OCI-LY3 (cell line): Measurements from ENCODE around the gene GBP7.
"Not testable (repeated sequence)": the region's sequence is repeated elsewhere in the genome, so short reads cannot be mapped to it uniquely, and the experiment has no call there.

Source experiments
- H2AFZ ChIP-seq: fragments of 200-600, 300-600 bp; shearing (Covaris generic); 2 replicates; pipeline ENCODE4 v1.6.0; 2014; ENCODE audit warnings: antibody characterized with exemption, low read depth, low read length
- H3K27ac ChIP-seq: fragments of 200-600, 300-600 bp; sonication (generic); 2 replicates; pipeline ENCODE4 v1.5.1; 2014; ENCODE audit warnings: mild to moderate bottlenecking, low read length, moderate library complexity, mixed read lengths
- H3K27me3 ChIP-seq: fragments of 200-600, 300-600 bp; sonication (generic); 2 replicates; pipeline ENCODE4 v1.6.1; 2014; ENCODE audit warnings: low read depth, low read length, mixed read lengths
- H3K36me3 ChIP-seq: fragments of 200-600, 300-600 bp; sonication (generic); replicated peaks from 2 replicates; pipeline ENCODE3; 2014; ENCODE audit warnings: low read depth, low read length, mixed read lengths
- H3K4me1 ChIP-seq: fragments of 300-600, 200-600 bp; sonication (generic); 2 replicates; pipeline ENCODE4 v1.6.1; 2014; ENCODE audit warnings: low read length, mixed read lengths
- H3K4me2 ChIP-seq: fragments of 200-600, 300-600 bp; sonication (generic); 2 replicates; pipeline ENCODE4 v1.6.1; 2014; ENCODE audit warnings: low read length, mixed read lengths
- H3K4me3 ChIP-seq: fragments of 300-600, 200-600 bp; sonication (generic); 2 replicates; pipeline ENCODE4 v1.5.1; 2014; ENCODE audit warnings: antibody characterized with exemption, mild to moderate bottlenecking, low read length, moderate library complexity
- H3K79me2 ChIP-seq: fragments of 300-600, 200-600 bp; shearing (Covaris generic); 2 replicates; pipeline ENCODE4 v1.6.1; 2014; ENCODE audit warnings: mild to moderate bottlenecking, low read length, mixed read lengths
- H3K9ac ChIP-seq: fragments of 300-600, 200-600 bp; shearing (Covaris generic); 2 replicates; pipeline ENCODE4 v1.6.0; 2014; ENCODE audit warnings: mild to moderate bottlenecking, low read length, moderate library complexity
- H3K9me3 ChIP-seq: fragments of 200-600, 300-600 bp; shearing (Covaris generic); 2 replicates; pipeline ENCODE4 v1.6.1; 2014; ENCODE audit warnings: low read length, mixed read lengths; ENCODE audit not compliant: insufficient read depth
- H4K20me1 ChIP-seq: fragments of 200-600, 300-600 bp; sonication (generic); 2 replicates; pipeline ENCODE4 v1.6.1; 2016; ENCODE audit warnings: low read length, mixed read lengths; ENCODE audit not compliant: insufficient read depth
- CTCF ChIP-seq: fragments of 200-600, 300-600 bp; sonication (generic); IDR thresholded peaks from 2 replicates; pipeline ENCODE4 v1.5.1; 2014; ENCODE audit warnings: antibody characterized with exemption, low read length, low read depth
- EZH2phosphoT487 ChIP-seq: fragments of 200-600 bp; shearing (Covaris generic); IDR thresholded peaks from 2 replicates; pipeline ENCODE4 v1.6.1; 2018; ENCODE audit warnings: antibody characterized with exemption, mixed run types, low read depth

The GBP7 gene

GRCh38 chr1:89175601-89176256, at the start of gene GBP7:
Gene GBP7, minus strand, starts transcription at chr1:89176003. Its CDS starts 4,068 bp downstream, at chr1:89171935.
- Histone ChIP-seq H3K4me1 (peaks cover 9% of the 10 kb centered on the region), H3K27me3 (no peaks in the 10 kb centered on the region), H3K4me2 (peak within 1 kb of the TSS; percentile 16; the same call in 1 of the 2 replicates), H4K20me1 (no peaks in the 10 kb centered on the region), H3K4me3 (no peak within 1 kb of the TSS), H3K36me3 (no peaks in the 10 kb centered on the region), H3K9me3 (no peaks in the 10 kb centered on the region), H2AFZ (peak within 1 kb of the TSS; percentile 46; the same call in 1 of the 2 replicates), H3K79me2 (no peaks in the 10 kb centered on the region), H3K9ac (no peak within 1 kb of the TSS), H3K27ac (no peak within 1 kb of the TSS)
- no peak for TF ChIP-seq EZH2phosphoT487
- no peak for TF ChIP-seq CTCF

- Histone ChIP-seq H3K36me3 (peaks cover 5% of the 10 kb centered on the region), H3K27ac (no peak overlapping the region), H4K20me1 (no peaks in the 10 kb centered on the region), H3K27me3 (no peaks in the 10 kb centered on the region), H3K9me3 (no peaks in the 10 kb centered on the region), H3K9ac (no peak overlapping the region), H2AFZ (no peak overlapping the region), H3K4me3 (no peak overlapping the region), H3K4me1 (no peaks in the 10 kb centered on the region), H3K4me2 (no peak overlapping the region), H3K79me2 (no peaks in the 10 kb centered on the region)
- no peak for TF ChIP-seq EZH2phosphoT487
- no peak for TF ChIP-seq CTCF
Observed at GRCh38 chr1:89221341-89221740, 45.5 kb upstream of the GBP7 start.

GRCh38 chr1:89219851-89220250, 44.0 kb upstream of the GBP7 start:
- H3K4me3 ChIP-seq, H4K20me1 ChIP-seq, H3K27me3 ChIP-seq, H2AFZ ChIP-seq, H3K4me1 ChIP-seq, H3K36me3 ChIP-seq, H3K79me2 ChIP-seq, H3K27ac ChIP-seq, H3K4me2 ChIP-seq, H3K9ac ChIP-seq, H3K9me3 ChIP-seq: not testable (repeated sequence)

GRCh38 chr1:89218941-89219340, 43.1 kb upstream of the GBP7 start:
- H3K27me3 ChIP-seq, H3K9me3 ChIP-seq, H3K27ac ChIP-seq, H3K4me3 ChIP-seq, H3K79me2 ChIP-seq, H3K4me1 ChIP-seq, H3K4me2 ChIP-seq, H2AFZ ChIP-seq, H3K36me3 ChIP-seq, H3K9ac ChIP-seq, H4K20me1 ChIP-seq: not testable (repeated sequence)

- H3K27ac ChIP-seq: no peak overlapping the region
- peaks cover 13% of the 10 kb centered on the region; the same call in 1 of the 2 replicates for H3K9me3 ChIP-seq
- H3K79me2 ChIP-seq: no peaks in the 10 kb centered on the region
- H3K4me1 ChIP-seq: no peaks in the 10 kb centered on the region
- TF ChIP-seq EZH2phosphoT487 (no peak), CTCF (no peak)
- no peak overlapping the region for H2AFZ ChIP-seq
- no peaks in the 10 kb centered on the region for H4K20me1 ChIP-seq
- H3K9ac ChIP-seq: no peak overlapping the region
- no peaks in the 10 kb centered on the region for H3K27me3 ChIP-seq
- no peak overlapping the region for H3K4me2 ChIP-seq
- peaks cover 5% of the 10 kb centered on the region for H3K36me3 ChIP-seq
- no peak overlapping the region for H3K4me3 ChIP-seq
Observed at GRCh38 chr1:89213347-89213746, 37.5 kb upstream of the GBP7 start.
